H9 (cell line): ENCODE data around the gene FCN2. TPM values are rescaled to one million over a fixed set of nuclear protein-coding genes. Genes with fewer than 3 reads are reported as not detected.

Source experiments
- DNase-seq: peaks from one replicate; pipeline ENCODE4 v3.0.0-alpha.2; 2017
- H2AFZ ChIP-seq: one replicate; pipeline ENCODE4 v1.6.1; 2013; ENCODE audit warnings: mild to moderate bottlenecking, low read length, control low read depth, moderate library complexity
- H2AK5ac ChIP-seq: 2 replicates; pipeline ENCODE4 v1.6.1; 2013; ENCODE audit warnings: low read length, control low read depth, mixed read lengths; ENCODE audit not compliant: insufficient read length
- H2BK120ac ChIP-seq: one replicate; pipeline ENCODE4 v1.6.1; 2013; ENCODE audit warnings: low read depth, mild to moderate bottlenecking, low read length, control low read depth, inconsistent platforms; ENCODE audit not compliant: poor library complexity, severe bottlenecking
- H2BK12ac ChIP-seq: 2 replicates; pipeline ENCODE4 v1.6.1; 2013; ENCODE audit warnings: low read length, control low read depth, mixed read lengths, low read depth; ENCODE audit not compliant: insufficient read length
- H2BK15ac ChIP-seq: 2 replicates; pipeline ENCODE4 v1.6.1; 2013; ENCODE audit warnings: low read depth, low read length, control low read depth
- H2BK20ac ChIP-seq: one replicate; pipeline ENCODE4 v1.6.1; 2013; ENCODE audit warnings: low read depth, mild to moderate bottlenecking, low read length, control low read depth, inconsistent platforms; ENCODE audit not compliant: poor library complexity, severe bottlenecking
- H2BK5ac ChIP-seq: 2 replicates; pipeline ENCODE4 v1.6.1; 2013; ENCODE audit warnings: low read length, control low read depth, mixed read lengths; ENCODE audit not compliant: insufficient read length
- H3K14ac ChIP-seq: 2 replicates; pipeline ENCODE4 v1.6.1; 2013; ENCODE audit warnings: low read length, control low read depth; ENCODE audit not compliant: insufficient read depth
- H3K18ac ChIP-seq: 2 replicates; pipeline ENCODE4 v1.6.1; 2013; ENCODE audit warnings: low read depth, mild to moderate bottlenecking, mixed read lengths, low read length, control low read depth; ENCODE audit not compliant: insufficient read length
- H3K23ac ChIP-seq: 2 replicates; pipeline ENCODE4 v1.6.1; 2013; ENCODE audit warnings: low read length, control low read depth, mixed read lengths, low read depth; ENCODE audit not compliant: insufficient read length
- H3K23me2 ChIP-seq: 2 replicates; pipeline ENCODE4 v1.6.1; 2013; ENCODE audit warnings: low read depth, mild to moderate bottlenecking, mixed read lengths, low read length, control low read depth; ENCODE audit not compliant: insufficient read length, poor library complexity, severe bottlenecking
- H3K27ac ChIP-seq: 2 replicates; pipeline ENCODE4 v1.5.1; 2013; ENCODE audit warnings: low read length, control low read depth, mixed read lengths, low read depth; ENCODE audit not compliant: insufficient read length
- H3K27me3 ChIP-seq: 2 replicates; pipeline ENCODE4 v1.6.1; 2013; ENCODE audit warnings: low read length, control low read depth, inconsistent platforms; ENCODE audit not compliant: insufficient read depth
- H3K4ac ChIP-seq: 2 replicates; pipeline ENCODE4 v1.6.1; 2013; ENCODE audit warnings: low read depth, mild to moderate bottlenecking, control low read depth, inconsistent platforms, low read length, moderate library complexity
- H3K4me1 ChIP-seq: 2 replicates; pipeline ENCODE4 v1.6.1; 2013; ENCODE audit warnings: low read length, control low read depth, inconsistent platforms; ENCODE audit not compliant: insufficient read depth
- H3K4me2 ChIP-seq: 2 replicates; pipeline ENCODE4 v1.6.1; 2013; ENCODE audit warnings: low read length, control low read depth, mixed read lengths; ENCODE audit not compliant: insufficient read length, insufficient read depth
- H3K56ac ChIP-seq: 2 replicates; pipeline ENCODE4 v1.6.1; 2013; ENCODE audit warnings: low read depth, mild to moderate bottlenecking, mixed read lengths, low read length, control low read depth; ENCODE audit not compliant: insufficient read length
- H3K79me1 ChIP-seq: 2 replicates; pipeline ENCODE4 v1.6.1; 2013; ENCODE audit warnings: low read depth, mild to moderate bottlenecking, moderate library complexity, low read length, control low read depth, inconsistent platforms; ENCODE audit not compliant: insufficient read depth, poor library complexity, severe bottlenecking
- H3K79me2 ChIP-seq: 2 replicates; pipeline ENCODE4 v1.6.1; 2013; ENCODE audit warnings: low read length, control low read depth, inconsistent platforms; ENCODE audit not compliant: insufficient read depth
- H3K9ac ChIP-seq: 2 replicates; pipeline ENCODE4 v1.6.1; 2013; ENCODE audit warnings: low read length, control low read depth, mixed read lengths; ENCODE audit not compliant: insufficient read length; ENCODE audit errors: extremely low read depth
- H3K9me3 ChIP-seq: one replicate; pipeline ENCODE4 v1.6.1; 2013; ENCODE audit warnings: low read depth, low read length, inconsistent platforms; ENCODE audit not compliant: control insufficient read depth
- H3T11ph ChIP-seq: one replicate; pipeline ENCODE4 v1.6.1; 2013; ENCODE audit warnings: mild to moderate bottlenecking, low read length, control low read depth, inconsistent platforms
- H4K20me1 ChIP-seq: one replicate; pipeline ENCODE4 v1.6.1; 2013; ENCODE audit not compliant: control insufficient read depth, insufficient read length, insufficient read depth
- H4K5ac ChIP-seq: 2 replicates; pipeline ENCODE4 v1.6.1; 2013; ENCODE audit warnings: low read depth, mild to moderate bottlenecking, mixed read lengths, low read length, control low read depth; ENCODE audit not compliant: insufficient read length
- H4K8ac ChIP-seq: replicated peaks from 2 replicates; pipeline ENCODE4 v1.6.1; 2013; ENCODE audit warnings: low read length, control low read depth, mixed read lengths, low read depth; ENCODE audit not compliant: insufficient read length
- H4K91ac ChIP-seq: 2 replicates; pipeline ENCODE4 v1.6.1; 2013; ENCODE audit warnings: low read depth, mild to moderate bottlenecking, moderate library complexity, mixed read lengths, low read length, control low read depth; ENCODE audit not compliant: insufficient read length
- H3K27ac Mint-ChIP-seq, 3 experiments: 2 replicates in 2 of 3; 3 replicates in 1 of 3; pipeline ENCODE4 v1.8.0; 2020 to 2021; ENCODE audit warnings: mixed read lengths in 3 of 3, mild to moderate bottlenecking in 1 of 3, moderate library complexity in 1 of 3
- H3K27me3 Mint-ChIP-seq: 2 replicates; pipeline ENCODE4 v1.8.0; 2021; ENCODE audit warnings: low read depth, mild to moderate bottlenecking, moderate library complexity, mixed read lengths
- H3K36me3 Mint-ChIP-seq, 3 experiments: 2 replicates in 2 of 3; 3 replicates in 1 of 3; pipeline ENCODE4 v1.8.0; 2020 to 2021; ENCODE audit warnings: low read depth in 3 of 3, mixed read lengths in 3 of 3; ENCODE audit not compliant: insufficient read depth in 1 of 3
- H3K4me1 Mint-ChIP-seq, 2 experiments: 2 replicates each; pipeline ENCODE4 v1.8.0; 2020; ENCODE audit warnings: mixed read lengths in 2 of 2
- H3K4me3 Mint-ChIP-seq, 2 experiments: 2 replicates in 1 of 2; 3 replicates in 1 of 2; pipeline ENCODE4 v1.8.0; 2020 to 2021; ENCODE audit warnings: mild to moderate bottlenecking in 2 of 2, mixed read lengths in 2 of 2, moderate library complexity in 1 of 2
- H3K9me3 Mint-ChIP-seq, 2 experiments: 2 replicates in 1 of 2; 3 replicates in 1 of 2; pipeline ENCODE4 v1.8.0; 2020; ENCODE audit warnings: mild to moderate bottlenecking in 2 of 2, mixed read lengths in 2 of 2, moderate library complexity in 1 of 2
- CTCF ChIP-seq: fragments of 200-600 bp; sonication (generic); conservative IDR thresholded peaks from 3 replicates; pipeline ENCODE4 v1.8.0; 2021; ENCODE audit warnings: antibody characterized with exemption, mild to moderate bottlenecking
- WGBS: extraction: QIAGEN DNeasy Blood & Tissue Kit; methylation state at CpG from one replicate; pipeline ENCODE4 v1.1.7; 2013; ENCODE audit warnings: missing lambda C conversion rate, low lambda C conversion rate, mixed read lengths; ENCODE audit not compliant: insufficient read length; ENCODE audit errors: extremely low coverage; 5-methylcytosine and 5-hydroxymethylcytosine counted together
- total RNA-seq: library from RNA; stranded (reverse); gene quantifications from 2 replicates; pipeline ENCODE4 v1.2.1, GENCODE V29; 2021

FCN2 gene
- total RNA-seq, 1 experiment from 2014 or later = not detected

- Histone ChIP-seq H2AK5ac (no peak overlapping the region), H4K8ac (no peak overlapping the region), H4K20me1 (no peaks in the 10 kb centered on the region), H4K91ac (no peak overlapping the region), H2BK12ac (no peak overlapping the region), H3K18ac (no peak overlapping the region), H3K27me3 (no peaks in the 10 kb centered on the region), H3K9ac (no peak overlapping the region), H3K4me1 (no peaks in the 10 kb centered on the region), H3T11ph (no peak overlapping the region), H3K14ac (no peak overlapping the region), H3K79me1 (no peaks in the 10 kb centered on the region), H3K23me2 (no peaks in the 10 kb centered on the region), H3K79me2 (no peaks in the 10 kb centered on the region), H3K4me2 (no peak overlapping the region), H2BK20ac (no peak overlapping the region), H2BK15ac (no peak overlapping the region), H2AFZ (no peak overlapping the region), H3K23ac (no peak overlapping the region), H3K4ac (no peak overlapping the region), H3K56ac (no peak overlapping the region), H2BK120ac (no peak overlapping the region), H2BK5ac (no peak overlapping the region), H3K9me3 (no peaks in the 10 kb centered on the region), H4K5ac (no peak overlapping the region), H3K27ac (no peak overlapping the region)
- peak; percentile 14 for DNase-seq
- H3K36me3 Mint-ChIP-seq = no peaks in the 10 kb centered on the region
- H3K4me3 Mint-ChIP-seq = no peak overlapping the region
- H3K4me1 Mint-ChIP-seq = no peaks in the 10 kb centered on the region
- H3K27me3 Mint-ChIP-seq = no peaks in the 10 kb centered on the region; the same call in none of the 2 replicates
- no peak for TF ChIP-seq CTCF
- no peak overlapping the region; a peak in 1 of 7 replicates for H3K27ac Mint-ChIP-seq
- peaks cover 0 to 4% of the 10 kb centered on the region in 2 experiments; a peak in 1 of 5 replicates for H3K9me3 Mint-ChIP-seq
- WGBS = no CpG with 5 or more reads among the region's 4 CpGs
These were observed 3.1 kb upstream of the FCN2 start for GRCh38 chr9:134877541-134877940.
